PC-9 (cell line): ENCODE results near the gene DHX16. TPM values are rescaled to one million over a fixed set of nuclear protein-coding genes. Genes with fewer than 3 reads are reported as not detected.

Experiments
- BruUV-seq: library from RNA; stranded (reverse); fragments of 400-500 nt; replicated peaks from 2 replicates; lab custom pipeline; 2021; lab: Mats Ljungman, UMichigan
- CTCF ChIA-PET: fragments of 300-600 bp; sonication (Branson Sonifier 250); formaldehyde crosslinking; loops from one replicate; lab custom pipeline; 2022; ENCODE audit warnings: antibody characterized with exemption; lab: Charles Lee
- POLR2A ChIA-PET: fragments of 300-600 bp; sonication (Branson Sonifier 250); formaldehyde crosslinking; loops from one replicate; lab custom pipeline; 2022; ENCODE audit warnings: antibody characterized with exemption; ENCODE audit not compliant: unreplicated experiment; lab: Charles Lee
- DNase-seq, 2 experiments: peaks; one replicate each; pipeline versions ENCODE4 v3.0.0 to v3.0.0-alpha.2; 2015 to 2022; ENCODE audit warnings: mixed read lengths in 1 of 2
- H2AFZ ChIP-seq: fragments of 200-600 bp; sonication (generic); 2 replicates; pipeline ENCODE4 v1.8.1; 2017; ENCODE audit warnings: antibody characterized with exemption
- H3F3A ChIP-seq: fragments of 200-600 bp; sonication (generic); 2 replicates; pipeline ENCODE4 v1.8.1; 2017; ENCODE audit warnings: antibody characterized with exemption, mild to moderate bottlenecking, low read depth; ENCODE audit not compliant: insufficient read depth
- H3K27ac ChIP-seq: fragments of 200-600 bp; sonication (generic); 2 replicates; pipeline ENCODE4 v1.6.1; 2016; ENCODE audit warnings: mixed run types
- H3K27me3 ChIP-seq: fragments of 200-600 bp; sonication (generic); 2 replicates; pipeline ENCODE4 v1.6.1; 2016; ENCODE audit warnings: low read depth, mixed run types; ENCODE audit not compliant: insufficient read depth
- H3K36me3 ChIP-seq: fragments of 200-600 bp; sonication (generic); 2 replicates; pipeline ENCODE4 v1.6.1; 2016; ENCODE audit warnings: low read depth, mixed run types
- H3K4me1 ChIP-seq: fragments of 200-600 bp; sonication (generic); replicated peaks from 2 replicates; pipeline ENCODE4 v1.6.1; 2016; ENCODE audit warnings: mixed run types; ENCODE audit not compliant: insufficient read depth
- H3K4me2 ChIP-seq: fragments of 200-600 bp; sonication (generic); 2 replicates; pipeline ENCODE4 v1.6.1; 2017; ENCODE audit warnings: mixed run types
- H3K4me3 ChIP-seq: fragments of 200-600 bp; sonication (generic); 2 replicates; pipeline ENCODE4 v1.6.1; 2016; ENCODE audit warnings: mixed run types
- H3K79me2 ChIP-seq: fragments of 200-600 bp; sonication (generic); 2 replicates; pipeline ENCODE4 v1.6.1; 2017; ENCODE audit warnings: low read depth, mixed run types
- H3K9me2 ChIP-seq: fragments of 200-600 bp; sonication (generic); 2 replicates; pipeline ENCODE4 v1.8.1; 2017; ENCODE audit warnings: mild to moderate bottlenecking; ENCODE audit not compliant: insufficient read depth
- H3K9me3 ChIP-seq: fragments of 200-600 bp; sonication (generic); 2 replicates; pipeline ENCODE4 v1.8.1; 2016; ENCODE audit warnings: low read depth; ENCODE audit not compliant: insufficient read depth
- H4K20me1 ChIP-seq: fragments of 200-600 bp; sonication (generic); 2 replicates; pipeline ENCODE4 v1.8.1; 2017; ENCODE audit not compliant: insufficient read depth
- EZH2 ChIP-seq: fragments of 200-600 bp; sonication (generic); IDR thresholded peaks from 2 replicates; pipeline ENCODE4 v1.8.0; 2017; ENCODE audit warnings: antibody characterized with exemption, low read depth
- intact Hi-C: fragments of 100-400 bp; cut with micrococcal nuclease; formaldehyde crosslinking; loops from one replicate; pipeline ENCODE4 v1.10.0; 2022; ENCODE audit not compliant: unreplicated experiment
- total RNA-seq: library from RNA; stranded (reverse); gene quantifications from 2 replicates; pipeline ENCODE4 v1.2.3, GENCODE V29; 2021
- TF ChIP-seq, protein P1 (sequence below): fragments of 200-600 bp; sonication (generic); conservative IDR thresholded peaks from 2 replicates; pipeline ENCODE4 v1.6.1; 2017; ENCODE audit warnings: mixed run types, antibody characterized with exemption, mild to moderate bottlenecking, moderate library complexity

Gene DHX16
- total RNA-seq, 1 experiment from 2014 or later, result 43.5 TPM

DNA sequence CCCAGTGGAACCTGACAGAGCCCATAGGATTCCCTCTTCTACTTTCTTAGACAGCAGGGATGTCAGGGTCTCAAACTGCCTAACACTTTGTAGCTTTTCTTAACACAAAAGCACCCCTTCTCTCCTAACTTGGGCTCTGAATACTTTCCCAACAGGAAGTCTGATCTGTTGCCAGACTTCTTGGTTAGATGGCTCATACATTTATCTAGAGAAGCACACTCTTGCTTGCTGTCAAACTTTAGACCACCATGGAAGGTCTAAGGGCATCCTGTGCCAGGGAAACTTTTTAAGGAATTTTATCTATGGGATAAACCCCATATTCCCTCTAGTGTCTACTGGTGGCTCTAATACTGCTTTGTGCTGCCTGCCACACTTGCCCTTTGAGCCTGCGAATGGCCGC lies 29.1 kb downstream of the DHX16 start:
- Histone ChIP-seq H3K36me3 (no peaks in the 10 kb centered on the region; the same call in 1 of the 2 replicates), H3K4me3 (no peak overlapping the region), H3K27ac (no peak overlapping the region), H3K4me1 (peaks cover 8% of the 10 kb centered on the region), H3K9me2 (no peaks in the 10 kb centered on the region), H3K27me3 (no peaks in the 10 kb centered on the region), H3K4me2 (no peak overlapping the region), H3K79me2 (peaks cover 21% of the 10 kb centered on the region), H4K20me1 (peaks cover 4% of the 10 kb centered on the region), H3K9me3 (no peaks in the 10 kb centered on the region), H3F3A (peaks cover 3% of the 10 kb centered on the region; the same call in 1 of the 2 replicates), H2AFZ (no peak overlapping the region)
- TF ChIP-seq, protein P1, sequence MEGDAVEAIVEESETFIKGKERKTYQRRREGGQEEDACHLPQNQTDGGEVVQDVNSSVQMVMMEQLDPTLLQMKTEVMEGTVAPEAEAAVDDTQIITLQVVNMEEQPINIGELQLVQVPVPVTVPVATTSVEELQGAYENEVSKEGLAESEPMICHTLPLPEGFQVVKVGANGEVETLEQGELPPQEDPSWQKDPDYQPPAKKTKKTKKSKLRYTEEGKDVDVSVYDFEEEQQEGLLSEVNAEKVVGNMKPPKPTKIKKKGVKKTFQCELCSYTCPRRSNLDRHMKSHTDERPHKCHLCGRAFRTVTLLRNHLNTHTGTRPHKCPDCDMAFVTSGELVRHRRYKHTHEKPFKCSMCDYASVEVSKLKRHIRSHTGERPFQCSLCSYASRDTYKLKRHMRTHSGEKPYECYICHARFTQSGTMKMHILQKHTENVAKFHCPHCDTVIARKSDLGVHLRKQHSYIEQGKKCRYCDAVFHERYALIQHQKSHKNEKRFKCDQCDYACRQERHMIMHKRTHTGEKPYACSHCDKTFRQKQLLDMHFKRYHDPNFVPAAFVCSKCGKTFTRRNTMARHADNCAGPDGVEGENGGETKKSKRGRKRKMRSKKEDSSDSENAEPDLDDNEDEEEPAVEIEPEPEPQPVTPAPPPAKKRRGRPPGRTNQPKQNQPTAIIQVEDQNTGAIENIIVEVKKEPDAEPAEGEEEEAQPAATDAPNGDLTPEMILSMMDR, result no peak
- no peak for TF ChIP-seq EZH2
- CTCF ChIA-PET, result no interaction called here
- DNase-seq, result no peak
- POLR2A ChIA-PET, result no interaction called here
- intact Hi-C loops, result no loop called here
- no TSS peak for BruUV-seq

DNA sequence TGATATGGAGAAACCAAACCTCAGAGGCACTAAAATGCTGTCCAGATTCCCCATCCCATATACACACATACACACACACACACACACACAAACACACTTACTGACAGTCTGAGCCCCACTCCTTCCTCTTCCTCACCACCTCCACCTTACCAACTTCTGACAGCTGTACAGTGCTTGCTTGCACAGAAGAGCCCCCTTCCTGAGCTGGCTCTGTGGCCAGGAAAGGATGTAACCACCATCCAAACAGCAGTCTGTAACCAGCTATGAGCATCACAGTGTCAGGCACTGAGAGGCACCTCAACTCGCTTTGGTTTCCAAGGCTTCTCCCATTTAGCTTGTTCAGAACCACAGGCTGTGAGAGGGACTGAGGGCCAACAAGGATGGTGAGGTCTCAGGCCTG lies 31.8 kb downstream of the DHX16 start:
- no peak overlapping the region for H3K4me3 ChIP-seq
- no peaks in the 10 kb centered on the region; the same call in 1 of the 2 replicates for H4K20me1 ChIP-seq
- H3K36me3 ChIP-seq, result peaks cover 4% of the 10 kb centered on the region; the same call in 1 of the 2 replicates
- intact Hi-C loops, result no loop called here
- no TSS peak for BruUV-seq
- peaks cover under 1% of the 10 kb centered on the region; the same call in 1 of the 2 replicates for H3K4me1 ChIP-seq
- TF ChIP-seq, protein P1, result no peak
- no peak for TF ChIP-seq EZH2
- ChIA-PET CTCF (no interaction called here), POLR2A (interaction anchor here (0.7 kb wide), 1 partner anchor 473 kb away, joined by 7 read pairs; no protein-coding TSS in a partner anchor)
- no peak for DNase-seq
- no peaks in the 10 kb centered on the region for H3K27me3 ChIP-seq
- H2AFZ ChIP-seq, result no peak overlapping the region
- no peaks in the 10 kb centered on the region for H3K9me3 ChIP-seq
- H3K4me2 ChIP-seq, result no peak overlapping the region
- peaks cover 3% of the 10 kb centered on the region; the same call in 1 of the 2 replicates for H3F3A ChIP-seq
- peaks cover 4% of the 10 kb centered on the region; the same call in 1 of the 2 replicates for H3K79me2 ChIP-seq
- no peak overlapping the region for H3K27ac ChIP-seq
- no peaks in the 10 kb centered on the region for H3K9me2 ChIP-seq

DNA sequence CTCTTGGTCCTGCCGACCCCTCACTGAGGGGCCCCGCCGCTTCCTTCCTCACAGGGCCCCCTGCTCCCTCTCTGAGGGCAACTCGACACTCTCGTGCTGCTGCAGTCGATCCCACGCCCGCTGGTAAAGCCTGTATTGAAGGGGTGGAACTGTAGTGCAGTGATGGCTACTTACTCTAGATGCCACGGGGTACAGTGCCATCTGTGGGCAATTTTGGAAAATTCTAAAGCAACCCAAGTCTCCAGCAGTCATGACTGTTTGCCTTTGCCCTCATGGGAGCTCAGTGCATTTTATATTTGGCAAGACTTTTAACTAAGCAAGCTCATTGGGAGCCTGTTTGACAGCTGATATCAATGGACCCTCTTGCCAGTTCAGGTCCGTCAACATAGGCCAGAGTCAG lies 32.3 kb downstream of the DHX16 start:
- ChIA-PET POLR2A (interaction anchor here (0.7 kb wide), 1 partner anchor 474 kb away, joined by 7 read pairs; no protein-coding TSS in a partner anchor), CTCF (no interaction called here)
- intact Hi-C loops, result no loop called here
- H3K4me3 ChIP-seq, result no peak overlapping the region
- no peak overlapping the region for H3K4me2 ChIP-seq
- H3K9me2 ChIP-seq, result no peaks in the 10 kb centered on the region
- no peaks in the 10 kb centered on the region; the same call in 1 of the 2 replicates for H4K20me1 ChIP-seq
- no peak overlapping the region for H3K27ac ChIP-seq
- H3K9me3 ChIP-seq, result no peaks in the 10 kb centered on the region
- peaks cover 4% of the 10 kb centered on the region; the same call in 1 of the 2 replicates for H3K36me3 ChIP-seq
- H3K79me2 ChIP-seq, result no peaks in the 10 kb centered on the region
- no peak overlapping the region for H2AFZ ChIP-seq
- TF ChIP-seq EZH2, result no peak
- TF ChIP-seq, protein P1, result no peak; the same call in 1 of the 2 replicates
- H3K4me1 ChIP-seq, result no peaks in the 10 kb centered on the region
- BruUV-seq, result no TSS peak
- H3K27me3 ChIP-seq, result no peaks in the 10 kb centered on the region
- H3F3A ChIP-seq, result peaks cover 4% of the 10 kb centered on the region
- no peak for DNase-seq
